Spleen (tissue), 11 donors: ENCODE measurements around the gene FOXC1. TPM values are rescaled to one million over a fixed set of nuclear protein-coding genes. Genes with fewer than 3 reads are reported as not detected.

ENCODE experiments used
- DNase-seq: peaks from one replicate; pipeline ENCODE4 v3.0.0-alpha.2; 2020
- H3K27ac ChIP-seq, 8 donors: fragments of 200-600 bp; sonication (generic) in 7 of 8; 1 replicate in 4 of 8; 2 replicates in 4 of 8; pipeline versions ENCODE4 v1.5.0 to v1.8.0; 2016 to 2021; ENCODE audit warnings: inconsistent platforms in 4 of 8, mild to moderate bottlenecking in 4 of 8, moderate library complexity in 1 of 8
- H3K27me3 ChIP-seq, 7 donors: fragments of 200-600 bp; sonication (generic) in 6 of 7; replicated peaks in 1 of 7; 1 replicate in 4 of 7; 2 replicates in 3 of 7; pipeline versions ENCODE4 v1.5.0 to v1.8.0; 2016 to 2021; ENCODE audit warnings: inconsistent platforms in 3 of 7, mild to moderate bottlenecking in 1 of 7
- H3K36me3 ChIP-seq, 6 donors: fragments of 200-600 bp; sonication (generic) in 5 of 6; 1 replicate in 4 of 6; 2 replicates in 2 of 6; pipeline versions ENCODE4 v1.5.0 to v1.8.0; 2016 to 2021; ENCODE audit warnings: inconsistent platforms in 2 of 6
- H3K4me1 ChIP-seq, 6 donors: fragments of 200-600 bp; sonication (generic) in 5 of 6; 1 replicate in 3 of 6; 2 replicates in 3 of 6; pipeline versions ENCODE4 v1.5.0 to v1.8.0; 2016 to 2021; ENCODE audit warnings: inconsistent platforms in 3 of 6
- H3K4me3 ChIP-seq, 8 donors: fragments of 200-600 bp; sonication (generic) in 7 of 8; 1 replicate in 4 of 8; 2 replicates in 4 of 8; pipeline versions ENCODE4 v1.5.0 to v1.8.0; 2016 to 2021; ENCODE audit warnings: inconsistent platforms in 4 of 8, mild to moderate bottlenecking in 4 of 8, moderate library complexity in 2 of 8
- H3K9me3 ChIP-seq, 8 donors: fragments of 200-600 bp; sonication (generic) in 7 of 8; 1 replicate in 4 of 8; 2 replicates in 4 of 8; pipeline versions ENCODE4 v1.5.0 to v1.8.0; 2016 to 2021; ENCODE audit warnings: inconsistent platforms in 4 of 8
- CTCF ChIP-seq, 11 experiments: fragments of 200-600 bp in 7 of 11; fragments of 450-650 bp in 4 of 11; sonication (generic) in 4 of 11; IDR thresholded peaks in 8 of 11; conservative IDR thresholded peaks in 3 of 11; 1 replicate in 7 of 11; 2 replicates in 4 of 11; pipeline versions ENCODE4 v1.4.0 to v1.8.0; 2016 to 2021; ENCODE audit warnings: antibody characterized with exemption in 11 of 11, inconsistent platforms in 4 of 11, mild to moderate bottlenecking in 1 of 11
- POLR2A ChIP-seq, 3 donors: fragments of 450-650 bp; IDR thresholded peaks; one replicate each; pipeline ENCODE4 v1.5.1; 2017; ENCODE audit warnings: antibody characterized with exemption in 3 of 3, mild to moderate bottlenecking in 1 of 3
- POLR2AphosphoS5 ChIP-seq, 3 donors: sonication (generic); formaldehyde crosslinking; IDR thresholded peaks; one replicate each; pipeline ENCODE4 v1.5.1; 2017; ENCODE audit warnings: antibody characterized with exemption in 3 of 3
- WGBS, 5 donors: extraction: QIAGEN DNeasy Blood & Tissue Kit in 3 of 5; methylation state at CpG; one replicate each; pipeline versions ENCODE4 v1.1.5 to v1.1.7; 2013 to 2018; 5-methylcytosine and 5-hydroxymethylcytosine counted together
- intact Hi-C: fragments of 100-400 bp; cut with DNase I; formaldehyde crosslinking; loops from one replicate; pipeline ENCODE4 v1.15.0; 2023; ENCODE audit warnings: low total_unique reads
- polyA plus RNA-seq, 3 donors: library from polyadenylated mRNA; stranded (reverse); fragments of 200-250 nt; gene quantifications; one replicate each; pipeline ENCODE4 v1.2.1, GENCODE V29; 2013
- total RNA-seq, 7 donors: library from RNA; depleted of rRNA in 3 of 7; stranded (reverse); fragments of >200 nt in 3 of 7; fragmentation: NEBNext Ultra II Directional in 4 of 7; extraction: Animal tissue kit (Norgen Biotek cat#: 25700) in 4 of 7; gene quantifications; one replicate each; pipeline versions ENCODE4 v1.1.0 to v1.2.1, GENCODE V29; 2016 to 2021
- donor health status: healthy with polysubstance abuse.
- donor health status: DM: no; HTN: no; CAD: no; lungs with moderate emphysema.
- donor health status: DM: no; HTN: no; CAD: no.
- donor health status: Bipolar disorder and iron deficiency.
- donor health status: healthy.
- donor health status: DM: no; HTN: no; CAD: no.
- donor health status: DM: yes; HTN: yes; CAD: no.

FOXC1 gene
- total and polyA plus RNA-seq, 10 donors, result 0.20 to 1.1 (median 0.55) TPM

DNA sequence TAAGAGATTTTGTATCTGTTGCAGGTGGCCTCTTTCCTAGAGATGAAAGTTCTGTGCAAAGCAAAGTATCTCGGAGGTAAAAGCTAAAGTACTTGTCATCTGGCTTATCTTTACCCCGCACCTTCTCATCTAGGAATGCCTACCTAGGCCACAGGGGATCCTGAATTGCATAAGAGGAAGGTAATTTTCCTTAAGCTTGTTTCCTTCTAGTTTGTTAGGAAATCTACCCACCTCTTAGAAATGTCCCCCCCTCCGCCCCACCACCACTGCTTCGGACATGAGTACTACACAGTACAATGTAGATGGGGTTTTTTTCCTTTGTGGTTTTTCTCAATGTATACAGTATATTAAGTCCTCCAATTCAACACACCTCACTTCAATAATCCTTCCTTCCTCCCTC lies 21.5 kb downstream of the FOXC1 start:
- Histone ChIP-seq H3K27ac (no peak overlapping the region), H3K27me3 (peaks cover 0 to 52% (median 26%) of the 10 kb centered on the region in 7 donors), H3K4me3 (no peak overlapping the region), H3K4me1 (peaks cover 0 to 3% (median 0%) of the 10 kb centered on the region in 6 donors), H3K36me3 (no peaks in the 10 kb centered on the region), H3K9me3 (no peaks in the 10 kb centered on the region)
- no peak for TF ChIP-seq CTCF (IDR thresholded peaks at IDR 0.05 in 8 of 11, conservative IDR thresholded peaks at IDR 0.05 in 3 of 11)
- no peak for TF ChIP-seq POLR2A (IDR thresholded peaks at IDR 0.05)
- no peak for TF ChIP-seq POLR2AphosphoS5 (IDR thresholded peaks at IDR 0.05)
- 86 to 93% (median 92%) methylated on average over 4 of the region's 4 CpGs for WGBS, 5 donors
- intact Hi-C loops, result no loop called here
- no peak for DNase-seq

- WGBS, 5 donors, result 94 to 97% (median 94%) methylated on average over 13 to 16 of the region's 16 CpGs
- intact Hi-C loops, result no loop called here
- TF ChIP-seq CTCF (IDR thresholded peaks at IDR 0.05 in 8 of 11, conservative IDR thresholded peaks at IDR 0.05 in 3 of 11), result no peak
- no peak for TF ChIP-seq POLR2AphosphoS5 (IDR thresholded peaks at IDR 0.05)
- no peak for TF ChIP-seq POLR2A (IDR thresholded peaks at IDR 0.05)
- Histone ChIP-seq H3K9me3 (no peaks in the 10 kb centered on the region), H3K4me1 (no peaks in the 10 kb centered on the region), H3K27ac (no peak overlapping the region), H3K4me3 (no peak overlapping the region), H3K27me3 (peaks cover 0 to 29% (median 3%) of the 10 kb centered on the region in 7 donors), H3K36me3 (no peaks in the 10 kb centered on the region)
- no peak for DNase-seq
Measured at GRCh38 chr6:1633366-1634021, 23.8 kb downstream of the FOXC1 start.

DNA sequence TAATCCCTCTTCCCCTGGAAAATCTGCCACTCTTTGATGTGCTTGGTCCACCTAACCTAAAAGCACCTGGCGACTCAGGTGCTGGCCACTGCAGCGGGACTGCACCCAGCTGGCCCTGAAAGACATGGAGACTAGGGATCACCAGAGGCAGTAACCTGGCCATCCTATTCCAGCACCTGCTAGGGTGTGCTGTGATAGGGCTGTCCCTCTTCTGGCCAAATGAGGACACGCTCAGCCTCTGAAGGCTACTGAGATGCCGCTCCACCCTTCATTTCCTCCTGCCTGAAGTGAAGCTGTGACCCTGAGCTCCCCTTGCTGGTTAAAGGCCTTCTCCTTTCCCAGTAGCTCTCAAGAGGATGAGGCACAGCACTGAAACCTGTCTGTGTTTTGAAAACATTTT lies 24.4 kb downstream of the FOXC1 start:
- TF ChIP-seq POLR2AphosphoS5 (IDR thresholded peaks at IDR 0.05), result no peak
- TF ChIP-seq POLR2A (IDR thresholded peaks at IDR 0.05), result no peak
- TF ChIP-seq CTCF (IDR thresholded peaks at IDR 0.05 in 8 of 11, conservative IDR thresholded peaks at IDR 0.05 in 3 of 11), result no peak
- intact Hi-C loops, result no loop called here
- WGBS, 5 donors, result 85 to 100% (median 88%) methylated on average over 2 to 4 of the region's 4 CpGs
- DNase-seq, result no peak
- Histone ChIP-seq H3K4me1 (no peaks in the 10 kb centered on the region), H3K36me3 (no peaks in the 10 kb centered on the region), H3K27me3 (peaks cover 0 to 23% (median 0%) of the 10 kb centered on the region in 7 donors), H3K27ac (no peak overlapping the region), H3K9me3 (no peaks in the 10 kb centered on the region), H3K4me3 (no peak overlapping the region)

GRCh38 chr6:1635305-1636010 lies 25.7 kb downstream of the FOXC1 start:
- WGBS, 5 donors, result 71 to 83% (median 79%) methylated on average over 22 to 23 of the region's 23 CpGs
- Histone ChIP-seq H3K36me3 (no peaks in the 10 kb centered on the region), H3K9me3 (no peaks in the 10 kb centered on the region), H3K27ac (no peak overlapping the region), H3K4me1 (no peaks in the 10 kb centered on the region), H3K27me3 (peaks cover 0 to 13% (median 0%) of the 10 kb centered on the region in 7 donors), H3K4me3 (no peak overlapping the region)
- TF ChIP-seq POLR2AphosphoS5 (IDR thresholded peaks at IDR 0.05), result no peak
- no peak for TF ChIP-seq POLR2A (IDR thresholded peaks at IDR 0.05)
- no peak for DNase-seq
- intact Hi-C loops, result no loop called here
